Natural killer cell treated with Interleukin-12 subunit alpha and Interleukin-12 subunit beta and Interleukin-15 and Interleukin-18, amount 100 ng/mL, for 72 hours (primary cell): ENCODE results near the gene CASP3. TPM values are rescaled to one million over a fixed set of nuclear protein-coding genes. Genes with fewer than 3 reads are reported as not detected.
"Not testable (repeated sequence)": the region's sequence is repeated elsewhere in the genome, so short reads cannot be mapped to it uniquely, and the experiment has no call there.

Experiments
- ATAC-seq, 2 donors: fragments of 150-1000 bp; cut with Tn5 transposase in 1 of 2; sonication (Bioruptor Pico), chemical (Tn5 transposase) in 1 of 2; 2 replicates each; pipeline ENCODE4 v1.10.0; 2021
- DNase-seq: peaks from one replicate; pipeline ENCODE4 v3.0.0; 2022; ENCODE audit warnings: low spot score
- H3K27ac Mint-ChIP-seq, 2 donors: 1 replicate in 1 of 2; 2 replicates in 1 of 2; pipeline ENCODE4 v1.8.0; 2022; ENCODE audit warnings: mixed read lengths in 2 of 2, mild to moderate bottlenecking in 1 of 2, moderate library complexity in 1 of 2
- H3K27me3 Mint-ChIP-seq, 2 donors: 1 replicate in 1 of 2; 2 replicates in 1 of 2; pipeline ENCODE4 v1.8.0; 2022; ENCODE audit warnings: mixed read lengths in 2 of 2
- H3K36me3 Mint-ChIP-seq: one replicate; pipeline ENCODE4 v1.8.0; 2022; ENCODE audit warnings: mixed read lengths
- H3K4me1 Mint-ChIP-seq, 2 donors: 1 replicate in 1 of 2; 2 replicates in 1 of 2; pipeline ENCODE4 v1.8.0; 2022; ENCODE audit warnings: low read depth in 2 of 2, mixed read lengths in 2 of 2, mild to moderate bottlenecking in 1 of 2
- H3K4me3 Mint-ChIP-seq: one replicate; pipeline ENCODE4 v1.8.0; 2022; ENCODE audit warnings: mixed read lengths
- H3K9me3 Mint-ChIP-seq: 2 replicates; pipeline ENCODE4 v1.8.0; 2022; ENCODE audit warnings: mixed read lengths
- total RNA-seq, 2 donors: library from RNA; stranded (reverse); gene quantifications; one replicate each; pipeline ENCODE4 v1.2.3, GENCODE V29; 2022

CASP3 gene
- total RNA-seq, 2 donors from 2014 or later = 65.8 to 96.5 TPM

DNA sequence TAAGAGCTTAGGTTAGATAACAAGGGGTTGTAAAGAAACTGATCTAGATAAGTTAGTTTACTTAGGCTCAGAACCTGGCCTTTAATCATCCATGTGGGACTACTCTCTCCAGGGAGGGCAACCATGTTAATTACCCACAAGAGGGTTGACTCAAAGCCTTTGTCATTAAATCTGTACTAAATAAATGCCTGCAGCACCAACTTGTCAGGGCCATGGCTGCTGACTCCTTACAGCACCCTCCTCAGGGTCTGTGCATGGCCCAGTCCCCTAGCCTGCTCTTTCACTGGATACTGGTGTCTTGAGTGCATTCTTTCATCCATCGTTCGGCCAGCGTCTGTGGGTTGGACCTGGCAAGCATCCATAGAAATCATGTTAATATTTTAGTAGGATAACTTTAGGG lies 34.7 kb downstream of the CASP3 start:
- Mint-ChIP-seq H3K36me3 (peaks cover 6% of the 10 kb centered on the region), H3K27me3 (no peaks in the 10 kb centered on the region), H3K9me3 (no peaks in the 10 kb centered on the region), H3K4me1 (no peaks in the 10 kb centered on the region), H3K4me3 (no peak overlapping the region), H3K27ac (no peak overlapping the region)
- no peak for DNase-seq
- ATAC-seq = no peak

DNA sequence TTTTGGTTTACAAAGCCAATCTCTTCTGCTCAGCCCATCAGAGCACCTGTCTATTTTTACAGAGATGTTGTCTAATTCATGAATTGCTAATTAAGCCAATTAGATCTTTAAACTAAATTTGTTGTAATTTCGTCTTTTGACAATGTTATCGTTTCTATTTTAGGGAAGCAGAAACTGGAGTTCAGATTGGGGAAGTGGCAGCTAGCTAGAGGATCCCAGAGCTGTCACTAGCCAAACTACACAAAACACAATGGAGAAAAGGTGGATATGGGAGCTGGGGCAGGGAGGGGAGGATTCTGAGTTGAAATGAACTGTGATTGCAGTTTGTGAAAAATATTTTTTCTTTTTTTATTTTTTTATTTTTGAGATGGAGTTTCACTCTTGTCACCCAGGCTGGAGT lies 35.8 kb downstream of the CASP3 start:
- DNase-seq (no peak), ATAC-seq (no peak)
- H3K36me3 Mint-ChIP-seq = peaks cover 6% of the 10 kb centered on the region
- no peak overlapping the region for H3K27ac Mint-ChIP-seq
- no peaks in the 10 kb centered on the region for H3K27me3 Mint-ChIP-seq
- no peaks in the 10 kb centered on the region for H3K9me3 Mint-ChIP-seq
- no peaks in the 10 kb centered on the region for H3K4me1 Mint-ChIP-seq
- H3K4me3 Mint-ChIP-seq = no peak overlapping the region

DNA sequence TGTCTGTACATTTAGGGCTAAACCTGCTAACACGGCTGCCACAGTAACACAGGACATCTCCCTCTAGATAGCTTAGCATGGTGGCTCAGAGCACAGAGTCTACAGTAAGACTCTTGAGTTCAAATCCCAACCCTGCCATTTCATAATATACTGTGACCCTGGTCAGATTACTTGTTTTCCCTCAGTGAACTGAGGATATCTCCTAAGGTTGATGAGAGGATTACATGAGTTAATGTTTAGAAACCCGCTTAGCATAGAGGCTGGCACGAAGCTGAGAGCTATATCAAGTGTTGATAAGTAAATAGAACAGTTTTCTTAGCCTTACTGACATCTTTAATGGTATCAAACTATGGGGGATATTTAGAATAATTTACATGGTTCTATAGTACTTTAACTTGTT lies 37.2 kb downstream of the CASP3 start:
- H3K27me3 Mint-ChIP-seq = no peaks in the 10 kb centered on the region
- no peaks in the 10 kb centered on the region for H3K9me3 Mint-ChIP-seq
- no peaks in the 10 kb centered on the region for H3K4me1 Mint-ChIP-seq
- ATAC-seq (no peak), DNase-seq (no peak)
- H3K4me3 Mint-ChIP-seq = no peak overlapping the region
- peaks cover 6% of the 10 kb centered on the region for H3K36me3 Mint-ChIP-seq
- peak overlapping the region in 1 of 2 donors; percentile 42 for H3K27ac Mint-ChIP-seq

DNA sequence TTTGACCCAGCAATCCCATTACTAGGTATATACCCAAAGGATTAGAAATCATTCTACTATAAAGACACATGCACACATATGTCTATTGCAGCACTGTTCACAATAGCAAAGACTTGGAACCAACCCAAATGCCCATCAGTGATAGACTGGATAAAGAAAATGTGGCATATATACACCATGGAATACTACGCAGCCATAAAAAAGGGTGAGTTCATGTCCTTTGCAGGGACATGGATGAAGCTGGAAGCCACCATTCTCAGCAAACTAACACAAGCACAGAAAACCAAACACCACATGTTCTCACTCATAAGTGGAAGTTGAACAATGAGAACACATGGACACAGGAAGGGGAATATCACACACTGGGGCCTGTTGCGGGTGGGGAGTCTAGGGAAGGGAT lies 41.8 kb downstream of the CASP3 start:
- not testable (repeated sequence) for H3K4me1 Mint-ChIP-seq, ATAC-seq, DNase-seq, H3K4me3 Mint-ChIP-seq, H3K9me3 Mint-ChIP-seq, H3K27me3 Mint-ChIP-seq, H3K27ac Mint-ChIP-seq
- peaks cover 28% of the 10 kb centered on the region for H3K36me3 Mint-ChIP-seq

DNA sequence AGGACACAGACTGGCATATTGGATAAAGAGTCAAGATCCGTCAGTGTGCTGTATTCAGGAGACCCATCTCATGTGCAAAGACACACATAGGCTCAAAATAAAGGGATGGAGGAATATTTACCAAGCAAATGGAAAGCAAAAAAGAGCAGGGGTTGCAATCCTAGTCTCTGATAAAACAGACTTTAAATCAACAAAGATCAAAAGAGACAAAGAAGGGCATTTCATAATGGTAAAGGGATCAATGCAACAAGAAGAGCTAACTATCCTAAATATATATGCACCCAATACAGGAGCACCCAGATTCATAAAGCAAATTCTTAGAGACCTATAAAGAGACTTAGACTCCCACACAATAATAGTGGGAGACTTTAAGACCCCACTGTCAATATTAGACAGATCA lies 46.4 kb downstream of the CASP3 start:
- ATAC-seq, H3K4me1 Mint-ChIP-seq, H3K4me3 Mint-ChIP-seq, DNase-seq, H3K27ac Mint-ChIP-seq, H3K9me3 Mint-ChIP-seq: not testable (repeated sequence)
- Mint-ChIP-seq H3K27me3 (peaks cover 9 to 12% of the 10 kb centered on the region in 2 donors), H3K36me3 (peaks cover 28% of the 10 kb centered on the region)

DNA sequence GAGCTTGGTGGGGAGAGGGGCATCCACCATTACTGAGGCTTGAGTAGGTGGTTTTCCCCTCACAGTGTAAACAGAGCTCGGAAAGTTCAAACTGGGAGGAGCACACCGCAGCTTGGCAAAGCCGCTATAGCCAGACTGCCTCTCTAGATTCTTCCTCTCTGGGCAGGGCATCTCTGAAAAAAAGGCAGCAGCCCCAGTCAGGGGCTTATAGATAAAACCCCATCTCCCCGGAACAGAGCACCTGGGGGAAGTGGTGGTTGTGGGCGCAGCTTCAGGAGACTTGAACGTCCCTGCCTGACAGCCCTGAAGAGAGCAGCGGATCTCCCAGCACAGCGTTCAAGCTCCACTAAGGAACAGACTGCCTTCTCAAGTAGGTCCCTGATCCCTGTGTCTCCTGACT lies 48.3 kb downstream of the CASP3 start:
- H3K4me1 Mint-ChIP-seq, DNase-seq, H3K9me3 Mint-ChIP-seq, H3K4me3 Mint-ChIP-seq, H3K27ac Mint-ChIP-seq, ATAC-seq: not testable (repeated sequence)
- peaks cover 9 to 12% of the 10 kb centered on the region in 2 donors for H3K27me3 Mint-ChIP-seq
- H3K36me3 Mint-ChIP-seq = peaks cover 28% of the 10 kb centered on the region

DNA sequence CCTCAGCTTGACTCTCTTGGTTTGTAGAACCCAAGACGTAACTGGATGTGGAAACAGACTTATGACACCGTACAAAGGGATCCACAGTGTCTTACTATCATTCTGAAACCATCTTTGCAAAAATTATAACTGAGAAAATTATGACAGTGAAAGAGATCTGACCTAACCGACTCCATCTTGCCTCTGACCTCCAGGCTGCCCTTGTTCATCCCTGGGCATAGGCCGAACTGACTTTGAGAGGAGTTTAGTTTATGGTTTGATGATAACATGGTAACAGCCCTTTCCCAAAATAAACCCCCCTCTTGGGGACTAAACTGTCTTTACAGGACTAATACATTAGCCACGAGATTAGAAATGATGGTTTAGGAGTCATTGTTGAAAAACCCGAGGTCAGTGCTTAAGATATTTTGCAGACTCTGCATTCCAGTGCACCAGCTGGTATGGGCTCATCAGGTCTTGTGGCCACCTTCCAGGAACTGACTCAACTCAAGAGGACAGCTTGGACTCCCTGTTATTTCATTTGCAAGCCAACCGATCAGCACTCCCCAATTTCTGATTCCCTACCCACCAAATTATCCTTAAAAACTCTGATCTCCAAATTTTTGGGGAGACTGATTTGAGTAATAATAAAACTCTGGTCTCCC lies 49.6 kb downstream of the CASP3 start:
- Mint-ChIP-seq H3K4me3 (no peak overlapping the region), H3K36me3 (peaks cover 20% of the 10 kb centered on the region), H3K9me3 (peaks cover 9% of the 10 kb centered on the region), H3K27ac (no peak overlapping the region), H3K4me1 (peaks cover 0 to 4% of the 10 kb centered on the region in 2 donors), H3K27me3 (peaks cover 9 to 12% of the 10 kb centered on the region in 2 donors)
- ATAC-seq (no peak), DNase-seq (no peak)

DNA sequence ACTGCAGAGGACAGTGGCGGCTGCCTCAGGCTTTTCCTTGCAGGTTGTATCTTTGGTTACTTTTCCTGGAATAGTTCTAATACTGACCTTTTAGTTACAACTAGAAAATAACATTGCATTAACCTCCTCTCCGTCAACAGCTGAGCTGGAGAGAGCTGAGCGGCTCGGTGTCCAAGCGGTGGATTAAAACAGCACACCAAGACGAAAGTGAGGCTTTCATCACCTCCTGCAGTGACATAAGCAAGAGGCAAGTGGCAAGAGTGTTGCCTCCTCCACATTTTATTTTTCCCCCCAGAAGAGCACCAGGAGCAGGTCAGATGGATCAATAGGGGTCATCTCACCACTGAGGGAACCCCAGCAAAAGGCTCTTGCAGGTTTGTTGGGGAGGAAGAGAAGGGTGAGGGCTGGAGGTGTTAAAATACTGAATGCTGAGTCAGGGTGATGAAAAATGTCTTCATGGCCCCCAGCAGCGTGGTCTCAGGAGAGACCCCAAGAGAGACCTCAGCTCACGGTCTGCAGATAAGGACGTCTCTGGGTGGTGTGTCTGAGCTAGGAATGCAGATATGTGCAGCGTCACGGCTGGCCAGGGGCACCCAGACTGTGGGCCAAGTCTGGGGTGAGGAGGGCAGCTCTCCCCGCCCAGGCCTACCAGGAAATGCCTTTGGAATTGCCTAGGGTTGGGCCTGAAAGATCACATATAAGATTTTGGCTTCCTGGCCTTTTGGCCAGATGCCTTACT lies 50.3 kb downstream of the CASP3 start:
- ATAC-seq = no peak
- peaks cover 9% of the 10 kb centered on the region for H3K9me3 Mint-ChIP-seq
- peaks cover 0 to 4% of the 10 kb centered on the region in 2 donors for H3K4me1 Mint-ChIP-seq
- H3K27ac Mint-ChIP-seq = no peak overlapping the region
- peaks cover 15% of the 10 kb centered on the region for H3K36me3 Mint-ChIP-seq
- no peak for DNase-seq
- peaks cover 6 to 7% of the 10 kb centered on the region in 2 donors for H3K27me3 Mint-ChIP-seq
- H3K4me3 Mint-ChIP-seq = no peak overlapping the region

DNA sequence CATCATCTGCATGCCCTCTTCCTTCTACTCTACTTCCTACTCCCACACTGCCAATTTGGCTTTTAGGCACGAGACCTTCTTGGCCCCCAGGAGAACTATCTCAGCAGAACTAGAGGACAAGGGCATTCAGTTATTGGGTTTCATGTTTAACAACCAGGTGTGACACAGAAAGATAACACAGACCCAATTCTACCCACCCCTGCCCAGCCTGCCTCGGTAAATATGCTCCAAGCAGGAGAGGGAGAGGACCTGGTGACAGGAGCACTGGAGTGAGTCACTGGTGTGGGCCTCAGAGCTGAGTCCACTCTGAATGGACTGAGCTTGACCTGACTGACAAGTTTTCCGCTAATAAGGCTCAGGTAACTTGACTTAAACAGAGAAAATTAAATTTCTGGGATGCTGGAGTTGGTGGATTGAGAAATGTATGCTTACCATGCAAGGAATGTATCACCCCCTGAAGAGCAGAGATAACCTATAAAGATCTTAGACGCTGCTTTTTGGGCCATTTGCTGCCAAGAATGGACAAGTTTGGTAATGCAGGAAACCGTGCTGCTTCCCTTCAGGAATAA lies 52.5 kb downstream of the CASP3 start:
- Mint-ChIP-seq H3K27ac (no peak overlapping the region), H3K4me3 (no peak overlapping the region), H3K36me3 (no peaks in the 10 kb centered on the region), H3K4me1 (peaks cover 0 to 1% of the 10 kb centered on the region in 2 donors), H3K27me3 (peaks cover 0 to 4% of the 10 kb centered on the region in 2 donors), H3K9me3 (no peaks in the 10 kb centered on the region)
- DNase-seq (no peak), ATAC-seq (no peak)

DNA sequence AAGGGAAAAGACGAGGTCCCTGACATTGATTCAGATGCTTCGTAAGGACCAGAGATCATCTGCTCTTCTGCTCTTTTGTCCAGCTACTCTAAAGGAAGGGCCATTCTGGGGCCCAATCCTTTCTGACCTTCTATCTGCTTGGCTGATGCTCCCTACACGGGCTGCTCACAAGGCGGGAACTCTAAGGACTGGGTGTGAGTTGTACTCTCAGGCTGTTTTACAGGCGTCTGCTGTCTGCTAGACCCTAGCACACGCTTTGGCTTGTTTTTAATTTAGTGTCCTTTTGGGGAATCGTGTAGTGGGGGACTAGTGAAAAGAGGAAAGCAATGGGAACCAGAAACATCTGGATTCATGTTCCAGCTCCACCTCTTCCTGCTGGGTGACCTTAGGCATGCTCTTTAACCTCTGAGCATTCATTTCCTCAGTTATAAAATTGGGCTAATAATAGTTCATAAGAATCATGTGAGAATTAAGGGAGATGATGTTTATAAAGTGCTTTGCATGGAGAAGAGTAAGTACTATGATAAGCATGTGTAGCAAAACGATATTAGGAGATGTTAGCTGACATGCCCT lies 53.1 kb downstream of the CASP3 start:
- no peak for ATAC-seq

DNA sequence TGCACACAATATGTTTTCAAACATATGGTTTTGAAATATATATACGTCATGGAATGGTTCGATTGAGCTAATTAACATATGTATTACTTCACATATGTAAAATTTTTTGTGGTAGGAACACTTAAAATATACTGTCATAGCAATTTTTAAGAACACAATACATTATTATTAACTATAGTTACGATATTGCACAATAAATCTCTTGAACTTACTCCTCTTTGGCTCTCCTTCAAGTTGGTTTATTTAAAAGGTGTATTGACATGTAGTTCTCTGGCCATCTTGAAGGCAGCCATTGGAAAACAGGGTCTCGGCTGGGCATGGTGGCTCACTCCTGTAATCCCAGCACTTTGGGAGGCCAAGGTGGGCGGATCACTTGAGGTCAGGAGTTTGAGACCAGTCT lies 53.8 kb downstream of the CASP3 start:
- Mint-ChIP-seq H3K36me3 (no peaks in the 10 kb centered on the region), H3K4me1 (no peaks in the 10 kb centered on the region), H3K4me3 (no peak overlapping the region), H3K27me3 (no peaks in the 10 kb centered on the region), H3K27ac (no peak overlapping the region), H3K9me3 (no peaks in the 10 kb centered on the region)
- no peak for DNase-seq
- no peak for ATAC-seq

More for the DNA sequence above, 53.1 kb downstream of the CASP3 start:
- H3K36me3 Mint-ChIP-seq = no peaks in the 10 kb centered on the region
- no peaks in the 10 kb centered on the region for H3K27me3 Mint-ChIP-seq
- H3K27ac Mint-ChIP-seq = no peak overlapping the region
- DNase-seq = no peak
- no peak overlapping the region for H3K4me3 Mint-ChIP-seq
- H3K4me1 Mint-ChIP-seq = no peaks in the 10 kb centered on the region
- no peaks in the 10 kb centered on the region for H3K9me3 Mint-ChIP-seq

DNA sequence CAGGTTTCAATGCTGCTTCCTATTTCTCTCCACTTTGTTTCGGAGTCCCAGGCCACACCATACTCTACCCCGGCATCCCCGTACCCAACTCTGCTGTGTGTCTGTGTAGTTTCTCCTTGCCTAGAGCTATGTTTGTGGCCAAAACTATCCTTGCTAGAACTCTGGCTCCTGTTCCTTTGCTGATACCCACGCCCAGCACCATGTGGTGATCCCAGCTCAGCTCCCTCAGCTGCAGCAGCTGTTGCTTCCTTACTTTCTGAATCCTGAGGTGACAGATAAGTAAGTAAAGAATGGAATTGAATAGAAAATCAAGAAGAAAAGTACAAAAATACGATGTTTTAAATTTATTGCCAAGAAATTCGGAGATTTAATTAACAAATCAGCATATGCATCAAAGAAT lies 55.8 kb downstream of the CASP3 start:
- H3K4me3 Mint-ChIP-seq = no peak overlapping the region
- H3K4me1 Mint-ChIP-seq = no peaks in the 10 kb centered on the region
- ATAC-seq (no peak), DNase-seq (no peak)
- no peaks in the 10 kb centered on the region for H3K9me3 Mint-ChIP-seq
- no peak overlapping the region for H3K27ac Mint-ChIP-seq
- peaks cover 0 to 3% of the 10 kb centered on the region in 2 donors for H3K27me3 Mint-ChIP-seq
- H3K36me3 Mint-ChIP-seq = no peaks in the 10 kb centered on the region

DNA sequence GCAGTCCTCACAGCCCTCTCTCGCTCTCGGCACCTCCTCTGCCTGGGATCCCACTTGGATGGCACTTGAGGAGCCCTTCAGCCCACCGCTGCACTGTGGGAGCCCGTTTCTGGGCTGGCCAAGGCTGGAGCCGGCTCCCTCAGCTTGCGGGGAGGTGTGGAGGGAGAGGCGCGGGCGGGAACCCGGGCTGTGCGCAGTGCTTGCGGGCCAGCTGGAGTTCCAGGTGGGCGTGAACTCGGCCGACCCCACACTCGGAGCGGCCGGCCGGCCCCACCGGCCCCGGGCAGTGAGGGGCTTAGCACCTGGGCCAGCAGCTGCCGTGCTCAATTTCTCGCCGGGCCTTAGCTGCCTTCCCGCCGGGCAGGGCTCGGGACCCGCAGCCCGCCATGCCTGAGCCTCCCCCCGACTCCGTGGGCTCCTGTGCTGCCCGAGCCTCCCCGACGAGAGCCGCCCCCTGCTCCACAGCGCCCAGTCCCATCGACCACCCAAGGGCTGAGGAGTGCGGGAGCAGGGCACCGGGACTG lies 57.4 kb downstream of the CASP3 start:
- ATAC-seq, H3K27me3 Mint-ChIP-seq: not testable (repeated sequence)

More for the DNA sequence above, 57.4 kb downstream of the CASP3 start:
- DNase-seq, H3K36me3 Mint-ChIP-seq, H3K27ac Mint-ChIP-seq, H3K9me3 Mint-ChIP-seq, H3K4me3 Mint-ChIP-seq, H3K4me1 Mint-ChIP-seq: not testable (repeated sequence)
